Measurements from ENCODE around the gene FABP1. TPM values are rescaled to one million over a fixed set of nuclear protein-coding genes. Genes with fewer than 3 reads are reported as not detected.

FABP1 gene
- total RNA-seq, 4 donors from 2014 or later: 0.41 to 11.6 (median 5.2) TPM

DNA sequence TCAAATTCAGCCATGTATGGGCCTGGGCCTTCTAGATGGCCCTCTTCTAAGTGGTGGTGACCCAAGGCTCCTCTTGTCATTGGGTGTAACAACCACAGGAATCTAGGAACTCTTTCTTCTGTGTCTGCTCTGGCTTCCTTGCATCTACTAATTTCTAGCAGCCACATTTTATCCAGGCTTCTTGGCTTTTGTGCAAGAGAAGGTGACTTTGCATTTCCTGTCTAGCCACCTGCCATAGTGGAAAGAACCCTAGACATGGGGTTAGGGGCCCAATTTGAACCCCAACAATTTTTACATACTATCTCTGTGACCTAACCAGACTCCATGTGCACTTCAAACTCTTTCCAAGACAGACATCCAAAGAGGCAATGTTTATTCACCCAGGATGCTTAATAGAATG is 35.1 kb downstream of the FABP1 start:
- Histone ChIP-seq H3K27me3 (no peaks in the 10 kb centered on the region), H3K4me1 (peaks cover 0 to 11% of the 10 kb centered on the region in 2 donors), H3K36me3 (peaks cover 0 to 49% of the 10 kb centered on the region in 2 donors), H3K4me3 (no peak overlapping the region), H3K27ac (peak overlapping the region; percentile 30 to 88 (median 55)), H3K9me3 (no peaks in the 10 kb centered on the region)
- no peak for TF ChIP-seq POLR2A (IDR thresholded peaks at IDR 0.05)
- TF ChIP-seq, protein P1, sequence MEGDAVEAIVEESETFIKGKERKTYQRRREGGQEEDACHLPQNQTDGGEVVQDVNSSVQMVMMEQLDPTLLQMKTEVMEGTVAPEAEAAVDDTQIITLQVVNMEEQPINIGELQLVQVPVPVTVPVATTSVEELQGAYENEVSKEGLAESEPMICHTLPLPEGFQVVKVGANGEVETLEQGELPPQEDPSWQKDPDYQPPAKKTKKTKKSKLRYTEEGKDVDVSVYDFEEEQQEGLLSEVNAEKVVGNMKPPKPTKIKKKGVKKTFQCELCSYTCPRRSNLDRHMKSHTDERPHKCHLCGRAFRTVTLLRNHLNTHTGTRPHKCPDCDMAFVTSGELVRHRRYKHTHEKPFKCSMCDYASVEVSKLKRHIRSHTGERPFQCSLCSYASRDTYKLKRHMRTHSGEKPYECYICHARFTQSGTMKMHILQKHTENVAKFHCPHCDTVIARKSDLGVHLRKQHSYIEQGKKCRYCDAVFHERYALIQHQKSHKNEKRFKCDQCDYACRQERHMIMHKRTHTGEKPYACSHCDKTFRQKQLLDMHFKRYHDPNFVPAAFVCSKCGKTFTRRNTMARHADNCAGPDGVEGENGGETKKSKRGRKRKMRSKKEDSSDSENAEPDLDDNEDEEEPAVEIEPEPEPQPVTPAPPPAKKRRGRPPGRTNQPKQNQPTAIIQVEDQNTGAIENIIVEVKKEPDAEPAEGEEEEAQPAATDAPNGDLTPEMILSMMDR (IDR thresholded peaks at IDR 0.05 in 4 of 5, conservative IDR thresholded peaks at IDR 0.05 in 1 of 5): no peak
- no peak for ATAC-seq
- no peak for DNase-seq
- intact Hi-C loops (cut with DNase I; ENCODE audit: low total_unique reads) (no loop called here), in situ Hi-C loops (cut with MboI; ENCODE audit: low sequenced_read_pairs in 4 of 4) (no loop called here)

DNA sequence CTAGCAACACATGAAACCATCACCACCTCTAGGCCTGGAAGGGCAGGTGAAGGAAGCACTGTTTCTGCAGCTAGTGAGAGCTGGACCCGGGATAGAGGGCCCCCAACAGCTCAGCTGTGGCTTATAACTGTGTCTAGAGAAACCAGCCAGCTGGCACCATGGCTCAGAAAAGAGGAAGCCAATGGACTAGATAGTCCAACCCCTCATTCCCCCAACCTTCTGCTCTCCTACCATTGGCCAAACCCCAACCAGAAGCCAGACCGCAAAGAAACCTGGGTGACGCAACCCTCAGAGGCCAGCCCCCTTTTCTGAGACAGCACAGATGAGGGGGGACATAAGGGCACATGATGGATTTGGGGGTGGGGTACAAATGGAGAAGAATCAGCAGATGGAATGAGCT is 35.9 kb downstream of the FABP1 start:
- ATAC-seq (no peak), DNase-seq (no peak)
- intact Hi-C loops (cut with DNase I; ENCODE audit: low total_unique reads) (no loop called here), in situ Hi-C loops (cut with MboI; ENCODE audit: low sequenced_read_pairs in 4 of 4) (no loop called here)
- Histone ChIP-seq H3K36me3 (peaks cover 0 to 51% of the 10 kb centered on the region in 2 donors), H3K9me3 (no peaks in the 10 kb centered on the region), H3K27me3 (no peaks in the 10 kb centered on the region), H3K27ac (peak overlapping the region; percentile 30 to 88 (median 55)), H3K4me1 (peaks cover 0 to 11% of the 10 kb centered on the region in 2 donors), H3K4me3 (no peak overlapping the region)
- TF ChIP-seq, protein P1 (IDR thresholded peaks at IDR 0.05 in 4 of 5, conservative IDR thresholded peaks at IDR 0.05 in 1 of 5): no peak
- TF ChIP-seq POLR2A (IDR thresholded peaks at IDR 0.05): no peak

DNA sequence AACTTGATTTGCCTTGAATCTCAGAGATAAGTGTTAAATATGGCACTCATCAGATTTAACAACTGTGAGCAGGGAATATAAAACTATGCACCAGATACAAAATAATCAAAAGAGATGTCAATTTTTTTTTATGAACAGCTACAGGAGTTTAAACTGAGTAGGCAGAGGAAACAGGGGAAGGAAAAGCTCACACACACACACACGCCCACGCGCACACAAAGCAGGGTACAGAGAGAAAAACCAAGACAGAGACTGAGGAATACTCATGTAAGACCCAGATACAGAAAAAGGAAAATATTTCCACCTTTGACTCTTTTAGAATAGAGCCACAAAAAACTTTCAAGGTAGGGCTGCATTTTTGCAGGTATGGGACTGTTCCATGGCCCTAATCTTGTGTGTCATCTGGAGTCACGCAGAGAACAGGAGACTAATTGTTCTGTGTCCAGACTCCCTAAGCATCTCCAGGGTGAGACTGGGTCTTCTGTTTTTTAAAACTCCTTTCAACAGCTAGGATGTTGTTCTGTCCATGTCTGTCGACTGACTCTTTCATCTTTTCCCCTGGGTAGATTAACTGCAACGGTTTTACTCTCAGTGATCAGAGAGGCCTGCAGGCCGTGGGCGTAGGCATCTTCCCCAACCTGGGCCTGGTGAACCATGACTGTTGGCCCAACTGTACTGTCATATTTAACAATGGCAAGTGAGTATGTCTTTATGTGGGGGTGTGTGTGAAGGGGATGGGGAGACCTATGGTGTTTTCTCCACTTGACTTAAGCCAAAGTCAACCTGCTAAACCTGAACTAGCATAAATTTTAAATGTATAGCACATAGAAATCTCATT is 37.2 kb downstream of the FABP1 start:
- no peak for ATAC-seq

DNA sequence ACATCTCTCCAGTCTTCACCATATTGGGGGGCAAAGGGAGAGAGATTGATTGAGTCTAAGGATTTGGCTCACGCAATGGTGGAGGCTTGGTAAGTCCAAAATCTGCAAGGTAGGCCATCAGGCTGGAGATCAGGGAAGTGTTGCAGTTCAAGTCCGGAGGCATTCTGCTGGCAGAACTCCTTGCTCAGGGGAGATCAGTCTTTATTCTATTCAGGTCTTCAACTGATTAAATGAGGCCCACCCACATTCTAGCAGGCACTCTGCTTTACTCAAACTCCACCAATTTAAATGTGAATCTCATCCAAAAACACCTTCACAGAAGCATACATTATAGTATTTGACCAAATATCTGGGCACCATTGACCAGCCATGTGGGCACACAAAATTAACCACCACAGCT is 38.9 kb downstream of the FABP1 start:
- DNase-seq (no peak), ATAC-seq (no peak)
- peaks cover 8 to 11% of the 10 kb centered on the region in 2 donors for H3K4me1 ChIP-seq
- TF ChIP-seq, protein P1 (IDR thresholded peaks at IDR 0.05 in 4 of 5, conservative IDR thresholded peaks at IDR 0.05 in 1 of 5): no peak
- no peak for TF ChIP-seq POLR2A (IDR thresholded peaks at IDR 0.05)
- no peaks in the 10 kb centered on the region for H3K27me3 ChIP-seq
- H3K9me3 ChIP-seq: no peaks in the 10 kb centered on the region
- peaks cover 0 to 69% of the 10 kb centered on the region in 2 donors for H3K36me3 ChIP-seq
- in situ Hi-C loops (cut with MboI; ENCODE audit: low sequenced_read_pairs in 4 of 4) (no loop called here), intact Hi-C loops (cut with DNase I; ENCODE audit: low total_unique reads) (no loop called here)
- H3K27ac ChIP-seq: peak overlapping the region in 3 of 4 donors; percentile 26 to 88 (median 34)
- no peak overlapping the region for H3K4me3 ChIP-seq

More for the DNA sequence above, 37.2 kb downstream of the FABP1 start:
- H3K4me1 ChIP-seq: peaks cover 3 to 11% of the 10 kb centered on the region in 2 donors
- no peaks in the 10 kb centered on the region for H3K27me3 ChIP-seq
- peak overlapping the region; percentile 43 to 88 (median 48) for H3K27ac ChIP-seq
- no peaks in the 10 kb centered on the region for H3K9me3 ChIP-seq
- peaks cover 0 to 56% of the 10 kb centered on the region in 2 donors for H3K36me3 ChIP-seq
- DNase-seq: no peak
- in situ Hi-C loops (cut with MboI; ENCODE audit: low sequenced_read_pairs in 4 of 4): no loop called here
- intact Hi-C loops (cut with DNase I; ENCODE audit: low total_unique reads): no loop called here
- H3K4me3 ChIP-seq: no peak overlapping the region
- TF ChIP-seq, protein P1 (IDR thresholded peaks at IDR 0.05 in 4 of 5, conservative IDR thresholded peaks at IDR 0.05 in 1 of 5): no peak
- no peak for TF ChIP-seq POLR2A (IDR thresholded peaks at IDR 0.05)
